ENCODE measurements around the gene MYH2.
"Not testable (repeated sequence)": the region's sequence is repeated elsewhere in the genome, so short reads cannot be mapped to it uniquely, and the experiment has no call there.

- not testable (repeated sequence) for TF ChIP-seq CTCF (conservative IDR thresholded peaks at IDR 0.05 in 1 of 2, IDR thresholded peaks at IDR 0.05 in 1 of 2; ENCODE audit: extremely low read depth in 1 of 2, insufficient read depth in 1 of 2, low read depth in 1 of 2, low read length in 2 of 2); EZH2 (IDR thresholded peaks at IDR 0.05; ENCODE audit: borderline replicate concordance, low read length)
Measured at GRCh38 chr17:10543486-10543885, 6.0 kb downstream of the MYH2 start.

All from mammary epithelial cell (primary cell).